Keratinocyte (primary cell): ENCODE measurements around the gene LRWD1. TPM values are rescaled to one million over a fixed set of nuclear protein-coding genes. Genes with fewer than 3 reads are reported as not detected.

ENCODE experiments used
- DNase-seq: peaks from one replicate; pipeline ENCODE4 v3.0.0-alpha.2; 2011; ENCODE audit warnings: low read depth, missing footprints, low spot score
- FAIRE-seq: peaks from 2 replicates; lab custom pipeline; 2011; peaks lifted over from hg19 to GRCh38; lab: Jason Lieb, UNC
- H2AFZ ChIP-seq: 2 replicates; pipeline ENCODE4 v1.6.0; 2012; ENCODE audit warnings: low read length, control low read depth, inconsistent platforms; ENCODE audit not compliant: control insufficient read depth
- H3K27ac ChIP-seq: 2 replicates; pipeline ENCODE4 v1.5.1; 2011; ENCODE audit warnings: low read length; ENCODE audit not compliant: control insufficient read depth, insufficient read depth
- H3K27me3 ChIP-seq: 3 replicates; pipeline ENCODE4 v1.6.0; 2011; ENCODE audit warnings: low read length; ENCODE audit not compliant: control insufficient read depth, insufficient read depth; ENCODE audit errors: extremely low read depth
- H3K36me3 ChIP-seq, 2 experiments: 2 replicates in 1 of 2; 3 replicates in 1 of 2; pipeline ENCODE4 v1.5.1; 2011; ENCODE audit warnings: low read length in 2 of 2, mild to moderate bottlenecking in 1 of 2; ENCODE audit not compliant: control insufficient read depth in 2 of 2, insufficient read depth in 2 of 2; ENCODE audit errors: extremely low read depth in 1 of 2
- H3K4me1 ChIP-seq: 3 replicates; pipeline ENCODE4 v1.5.1; 2011; ENCODE audit warnings: low read length; ENCODE audit not compliant: control insufficient read depth, insufficient read depth; ENCODE audit errors: extremely low read depth
- H3K4me2 ChIP-seq: 3 replicates; pipeline ENCODE4 v1.6.0; 2011; ENCODE audit warnings: low read depth, low read length; ENCODE audit not compliant: control insufficient read depth, insufficient read depth; ENCODE audit errors: extremely low read depth
- H3K4me3 ChIP-seq, 3 experiments: fragments of 200-600 bp in 1 of 3; sonication (generic) in 1 of 3; 2 replicates in 2 of 3; 3 replicates in 1 of 3; pipeline ENCODE4 v1.5.1; 2011 to 2016; ENCODE audit warnings: low read length in 3 of 3, mild to moderate bottlenecking in 3 of 3, control low read depth in 2 of 3, inconsistent platforms in 1 of 3, low read depth in 1 of 3, mixed read lengths in 1 of 3, mixed run types in 1 of 3, moderate library complexity in 1 of 3; ENCODE audit not compliant: control insufficient read depth in 2 of 3, insufficient read depth in 2 of 3; ENCODE audit errors: extremely low read depth in 1 of 3
- H3K79me2 ChIP-seq: 2 replicates; pipeline ENCODE4 v1.6.0; 2012; ENCODE audit warnings: low read length; ENCODE audit not compliant: control insufficient read depth, insufficient read depth
- H3K9ac ChIP-seq: 3 replicates; pipeline ENCODE4 v1.6.0; 2011; ENCODE audit warnings: low read length; ENCODE audit not compliant: control insufficient read depth, insufficient read depth; ENCODE audit errors: extremely low read depth
- H3K9me1 ChIP-seq: 3 replicates; pipeline ENCODE4 v1.6.0; 2011; ENCODE audit warnings: low read length; ENCODE audit not compliant: control insufficient read depth, insufficient read depth; ENCODE audit errors: extremely low read depth
- H3K9me3 ChIP-seq: 2 replicates; pipeline ENCODE4 v1.5.1; 2012; ENCODE audit warnings: low read depth, low read length; ENCODE audit not compliant: control insufficient read depth
- H4K20me1 ChIP-seq: 3 replicates; pipeline ENCODE4 v1.6.0; 2011; ENCODE audit warnings: low read length; ENCODE audit not compliant: control insufficient read depth, insufficient read depth; ENCODE audit errors: extremely low read depth
- CTCF ChIP-seq, 3 experiments: IDR thresholded peaks in 1 of 3; conservative IDR thresholded peaks in 1 of 3; optimal IDR thresholded peaks in 1 of 3; 2 replicates in 2 of 3; 3 replicates in 1 of 3; pipeline versions ENCODE3 to v1.5.1; 2011; ENCODE audit warnings: low read length in 3 of 3, mild to moderate bottlenecking in 3 of 3, moderate library complexity in 2 of 3, control low read depth in 1 of 3, inconsistent platforms in 1 of 3; ENCODE audit not compliant: insufficient read depth in 2 of 3; ENCODE audit errors: extremely low read depth in 1 of 3
- EZH2 ChIP-seq: IDR thresholded peaks from one replicate; pipeline ENCODE4 v1.6.1; 2012; ENCODE audit warnings: inconsistent platforms, mild to moderate bottlenecking, low read length, moderate library complexity
- dilution Hi-C: fragments of 300-500 bp; cut with MboI; formaldehyde crosslinking; loops from one replicate; pipeline ENCODE4 v1.7.0; 2020; ENCODE audit warnings: low sequenced_read_pairs; ENCODE audit not compliant: extremely low pct_ligation_motif_present
- polyA plus RNA-seq, 5 experiments: library from polyadenylated mRNA; depleted of rRNA in 3 of 5; stranded (reverse) in 3 of 5; stranded (forward) in 1 of 5; unstranded in 1 of 5; fragments of >200 nt; gene quantifications; 1 replicate in 1 of 5; 2 replicates in 3 of 5; 3 replicates in 1 of 5; pipeline versions ENCODE4 v1.2.1 to v1.2.3, GENCODE V29; 2011 to 2012; ENCODE audit warnings: missing spikeins in 2 of 5, low read depth in 1 of 5, low replicate concordance in 1 of 5

Gene LRWD1
- polyA plus RNA-seq, 1 donor (not counting 4 experiments of a cell fraction or from before 2014, with no cell fraction given), result 11.3 TPM

GRCh38 chr7:102460467-102460866 is 4.3 kb upstream of the LRWD1 start:
- Histone ChIP-seq H3K4me2 (no peak overlapping the region), H2AFZ (no peak overlapping the region), H3K36me3 (peaks cover 4 to 12% of the 10 kb centered on the region in 2 experiments)

GRCh38 chr7:102463841-102464576 is 775 bp upstream of the LRWD1 start:
- peak overlapping the region; percentile 82 for H3K9ac ChIP-seq
- no peak for DNase-seq
- H3K9me3 ChIP-seq, result no peaks in the 10 kb centered on the region
- peak overlapping the region; percentile 88 to 100 (median 100) for H3K4me3 ChIP-seq
- peaks cover 0 to 6% of the 10 kb centered on the region in 2 experiments for H3K36me3 ChIP-seq
- peak overlapping the region; percentile 94 for H2AFZ ChIP-seq
- H3K27ac ChIP-seq, result peak overlapping the region; percentile 53
- H3K79me2 ChIP-seq, result peaks cover 16% of the 10 kb centered on the region
- TF ChIP-seq CTCF (optimal IDR thresholded peaks at IDR 0.05 in 1 of 3, IDR thresholded peaks at IDR 0.05 in 1 of 3, conservative IDR thresholded peaks at IDR 0.05 in 1 of 3; ENCODE audit: extremely low read depth in 1 of 3, insufficient read depth in 2 of 3, low read length in 3 of 3), result no peak
- dilution Hi-C loops, result no loop called here
- H3K9me1 ChIP-seq, result no peaks in the 10 kb centered on the region
- no peak for FAIRE-seq
- H3K4me1 ChIP-seq, result peaks cover 14% of the 10 kb centered on the region
- no peaks in the 10 kb centered on the region for H4K20me1 ChIP-seq
- no peaks in the 10 kb centered on the region for H3K27me3 ChIP-seq
- peak overlapping the region; percentile 92 for H3K4me2 ChIP-seq

More at GRCh38 chr7:102460467-102460866, 4.3 kb upstream of the LRWD1 start:
- Histone ChIP-seq H3K4me1 (peaks cover 6% of the 10 kb centered on the region), H3K27me3 (no peaks in the 10 kb centered on the region), H3K9me1 (no peaks in the 10 kb centered on the region), H3K27ac (no peak overlapping the region), H3K79me2 (peaks cover 13% of the 10 kb centered on the region), H3K4me3 (no peak overlapping the region), H3K9me3 (no peaks in the 10 kb centered on the region), H4K20me1 (no peaks in the 10 kb centered on the region), H3K9ac (no peak overlapping the region)
- dilution Hi-C loops, result no loop called here
- no peak for TF ChIP-seq EZH2
- TF ChIP-seq CTCF (optimal IDR thresholded peaks at IDR 0.05 in 1 of 3, IDR thresholded peaks at IDR 0.05 in 1 of 3, conservative IDR thresholded peaks at IDR 0.05 in 1 of 3; ENCODE audit: extremely low read depth in 1 of 3, insufficient read depth in 2 of 3, low read length in 3 of 3), result no peak
- DNase-seq, result no peak
- no peak for FAIRE-seq
